ENCODE measurements around the gene ANKRD11. TPM values are rescaled to one million over a fixed set of nuclear protein-coding genes. Genes with fewer than 3 reads are reported as not detected.

The ANKRD11 gene
- polyA plus RNA-seq, 1 donor (not counting 4 experiments of a cell fraction or from before 2014, with no cell fraction given): 30.1 TPM

DNA sequence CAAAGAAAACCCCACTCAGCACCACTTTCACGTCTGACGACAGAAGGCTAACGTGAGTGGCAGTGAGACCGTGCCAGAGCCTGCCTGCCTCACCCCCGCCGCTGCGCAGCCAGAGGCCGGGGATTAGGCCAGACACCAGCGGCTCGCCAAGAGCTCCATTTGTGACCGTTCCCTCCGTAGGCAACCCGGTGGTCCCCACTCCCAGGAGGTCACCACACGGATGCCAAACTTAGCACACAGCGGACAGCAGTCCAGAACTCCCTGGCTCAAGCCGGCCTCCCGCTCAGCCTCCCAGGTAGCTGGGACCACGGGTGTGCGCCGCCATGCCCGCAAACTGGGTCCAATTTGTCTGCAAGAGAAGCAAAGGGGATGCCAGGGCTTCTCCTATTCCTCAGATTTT, 104.6 kb downstream of the ANKRD11 start:
- Histone ChIP-seq H3K9ac (ENCODE audit: control insufficient read depth, extremely low read depth, insufficient read depth, low read length) (no peak overlapping the region), H3K79me2 (ENCODE audit: control insufficient read depth, insufficient read depth, low read length) (peaks cover 96% of the 10 kb centered on the region), H3K9me3 (ENCODE audit: control insufficient read depth, low read depth, low read length) (no peaks in the 10 kb centered on the region), H4K20me1 (ENCODE audit: control insufficient read depth, extremely low read depth, insufficient read depth, low read length) (peaks cover 21% of the 10 kb centered on the region), H2AFZ (ENCODE audit: control insufficient read depth, low read length) (no peak overlapping the region), H3K27me3 (ENCODE audit: control insufficient read depth, extremely low read depth, insufficient read depth, low read length) (no peaks in the 10 kb centered on the region), H3K27ac (ENCODE audit: control insufficient read depth, insufficient read depth, low read length) (no peak overlapping the region), H3K4me1 (ENCODE audit: control insufficient read depth, extremely low read depth, insufficient read depth, low read length) (peaks cover 23% of the 10 kb centered on the region), H3K4me2 (ENCODE audit: control insufficient read depth, extremely low read depth, insufficient read depth, low read depth, low read length) (no peak overlapping the region), H3K4me3 (ENCODE audit: control insufficient read depth in 2 of 3, extremely low read depth in 1 of 3, insufficient read depth in 2 of 3, low read depth in 1 of 3, low read length in 3 of 3) (no peak overlapping the region), H3K36me3 (ENCODE audit: control insufficient read depth in 2 of 2, extremely low read depth in 1 of 2, insufficient read depth in 2 of 2, low read length in 2 of 2) (no peaks in the 10 kb centered on the region), H3K9me1 (ENCODE audit: control insufficient read depth, extremely low read depth, insufficient read depth, low read length) (peaks cover 3% of the 10 kb centered on the region)
- FAIRE-seq: no peak
- TF ChIP-seq EZH2 (IDR thresholded peaks at IDR 0.05; ENCODE audit: low read length): no peak
- TF ChIP-seq, protein P1, sequence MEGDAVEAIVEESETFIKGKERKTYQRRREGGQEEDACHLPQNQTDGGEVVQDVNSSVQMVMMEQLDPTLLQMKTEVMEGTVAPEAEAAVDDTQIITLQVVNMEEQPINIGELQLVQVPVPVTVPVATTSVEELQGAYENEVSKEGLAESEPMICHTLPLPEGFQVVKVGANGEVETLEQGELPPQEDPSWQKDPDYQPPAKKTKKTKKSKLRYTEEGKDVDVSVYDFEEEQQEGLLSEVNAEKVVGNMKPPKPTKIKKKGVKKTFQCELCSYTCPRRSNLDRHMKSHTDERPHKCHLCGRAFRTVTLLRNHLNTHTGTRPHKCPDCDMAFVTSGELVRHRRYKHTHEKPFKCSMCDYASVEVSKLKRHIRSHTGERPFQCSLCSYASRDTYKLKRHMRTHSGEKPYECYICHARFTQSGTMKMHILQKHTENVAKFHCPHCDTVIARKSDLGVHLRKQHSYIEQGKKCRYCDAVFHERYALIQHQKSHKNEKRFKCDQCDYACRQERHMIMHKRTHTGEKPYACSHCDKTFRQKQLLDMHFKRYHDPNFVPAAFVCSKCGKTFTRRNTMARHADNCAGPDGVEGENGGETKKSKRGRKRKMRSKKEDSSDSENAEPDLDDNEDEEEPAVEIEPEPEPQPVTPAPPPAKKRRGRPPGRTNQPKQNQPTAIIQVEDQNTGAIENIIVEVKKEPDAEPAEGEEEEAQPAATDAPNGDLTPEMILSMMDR (optimal IDR thresholded peaks at IDR 0.05 in 1 of 3, IDR thresholded peaks at IDR 0.05 in 1 of 3, conservative IDR thresholded peaks at IDR 0.05 in 1 of 3; ENCODE audit: extremely low read depth in 1 of 3, insufficient read depth in 2 of 3, low read length in 3 of 3): no peak
- no peak for DNase-seq (ENCODE audit: low read depth, low spot score)
- dilution Hi-C loops (cut with MboI; ENCODE audit: extremely low pct_ligation_motif_present, low sequenced_read_pairs): no loop called here

DNA sequence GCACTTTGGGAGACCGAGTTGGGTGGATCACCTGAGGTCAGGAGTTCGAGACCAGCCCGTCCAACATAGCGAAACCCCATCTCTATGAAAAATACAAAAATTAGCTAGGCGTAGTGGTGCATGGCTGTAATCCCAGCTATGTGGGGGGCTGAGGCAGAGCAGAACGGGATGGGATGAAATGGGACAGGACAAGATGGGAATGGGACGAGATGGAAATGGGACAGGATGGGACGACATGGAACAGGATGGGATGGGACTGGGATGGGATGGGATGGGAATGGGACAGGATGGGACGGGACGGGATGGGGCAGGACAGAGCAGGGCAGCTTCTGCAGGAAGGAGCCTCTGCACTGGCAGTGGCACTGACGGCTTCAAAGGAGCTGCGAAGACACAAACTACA, 106.1 kb downstream of the ANKRD11 start:
- Histone ChIP-seq H3K36me3 (ENCODE audit: control insufficient read depth in 2 of 2, extremely low read depth in 1 of 2, insufficient read depth in 2 of 2, low read length in 2 of 2) (no peaks in the 10 kb centered on the region), H3K27me3 (ENCODE audit: control insufficient read depth, extremely low read depth, insufficient read depth, low read length) (no peaks in the 10 kb centered on the region), H2AFZ (ENCODE audit: control insufficient read depth, low read length) (no peak overlapping the region), H3K9me1 (ENCODE audit: control insufficient read depth, extremely low read depth, insufficient read depth, low read length) (peaks cover 3% of the 10 kb centered on the region), H4K20me1 (ENCODE audit: control insufficient read depth, extremely low read depth, insufficient read depth, low read length) (peaks cover 32% of the 10 kb centered on the region), H3K9ac (ENCODE audit: control insufficient read depth, extremely low read depth, insufficient read depth, low read length) (no peak overlapping the region), H3K9me3 (ENCODE audit: control insufficient read depth, low read depth, low read length) (no peaks in the 10 kb centered on the region), H3K4me2 (ENCODE audit: control insufficient read depth, extremely low read depth, insufficient read depth, low read depth, low read length) (no peak overlapping the region), H3K4me1 (ENCODE audit: control insufficient read depth, extremely low read depth, insufficient read depth, low read length) (peaks cover 35% of the 10 kb centered on the region), H3K27ac (ENCODE audit: control insufficient read depth, insufficient read depth, low read length) (no peak overlapping the region), H3K79me2 (ENCODE audit: control insufficient read depth, insufficient read depth, low read length) (peaks cover 97% of the 10 kb centered on the region), H3K4me3 (ENCODE audit: control insufficient read depth in 2 of 3, extremely low read depth in 1 of 3, insufficient read depth in 2 of 3, low read depth in 1 of 3, low read length in 3 of 3) (no peak overlapping the region)
- no peak for DNase-seq (ENCODE audit: low read depth, low spot score)
- dilution Hi-C loops (cut with MboI; ENCODE audit: extremely low pct_ligation_motif_present, low sequenced_read_pairs): no loop called here
- FAIRE-seq: no peak
- no peak for TF ChIP-seq EZH2 (IDR thresholded peaks at IDR 0.05; ENCODE audit: low read length)
- TF ChIP-seq, protein P1 (optimal IDR thresholded peaks at IDR 0.05 in 1 of 3, IDR thresholded peaks at IDR 0.05 in 1 of 3, conservative IDR thresholded peaks at IDR 0.05 in 1 of 3; ENCODE audit: extremely low read depth in 1 of 3, insufficient read depth in 2 of 3, low read length in 3 of 3): no peak
